HG02852 (cell line): ENCODE data around the gene BAAT.

Experiments used
- ATAC-seq: cut with Tn5 transposase; IDR thresholded peaks from one replicate; pipeline ENCODE4 v1.9.1; 2021; ENCODE audit warnings: mild to moderate bottlenecking, moderate library complexity; ENCODE audit not compliant: unreplicated experiment

BAAT gene

GRCh38 chr9:101398930-101399642 is 14.3 kb upstream of the BAAT start:
- peak; percentile 9 for ATAC-seq

GRCh38 chr9:101398068-101398929 is 13.5 kb upstream of the BAAT start, which contains the start of the genes MRPL50 and ZNF189:
MRPL50 (minus strand) TSS chr9:101398618; CDS start chr9:101398592, 26 bp downstream.
ZNF189 (plus strand) TSS chr9:101398851; CDS start chr9:101399157, 306 bp downstream.
- peak; percentile 97 for ATAC-seq

- no peak for ATAC-seq
Observed at GRCh38 chr9:101397746-101398067, 12.9 kb upstream of the BAAT start.

- no peak for ATAC-seq
Observed at GRCh38 chr9:101394687-101395086, 9.9 kb upstream of the BAAT start.

GRCh38 chr9:101393135-101393534 is 8.3 kb upstream of the BAAT start:
- no peak for ATAC-seq

GRCh38 chr9:101388507-101388993 is 3.7 kb upstream of the BAAT start:
- no peak for ATAC-seq

- no peak for ATAC-seq
Observed at GRCh38 chr9:101387871-101388506, 3.2 kb upstream of the BAAT start.

GRCh38 chr9:101383361-101383760 is 1.4 kb downstream of the BAAT start:
- no peak for ATAC-seq

- no peak for ATAC-seq
Observed at GRCh38 chr9:101381833-101382342, 2.9 kb downstream of the BAAT start.

GRCh38 chr9:101381118-101381517 is 3.7 kb downstream of the BAAT start:
- ATAC-seq = no peak

- ATAC-seq = no peak
Observed at GRCh38 chr9:101380295-101380694, 4.5 kb downstream of the BAAT start.

GRCh38 chr9:101376111-101376848 is 8.5 kb downstream of the BAAT start:
- no peak for ATAC-seq

- ATAC-seq = no peak
Observed at GRCh38 chr9:101375546-101375945, 9.3 kb downstream of the BAAT start.

GRCh38 chr9:101372327-101373118 is 12.3 kb downstream of the BAAT start:
- ATAC-seq = no peak

- no peak for ATAC-seq
Observed at GRCh38 chr9:101371813-101372212, 13.0 kb downstream of the BAAT start.

GRCh38 chr9:101369884-101370531 is 14.8 kb downstream of the BAAT start:
- ATAC-seq = no peak

GRCh38 chr9:101369286-101369685 is 15.5 kb downstream of the BAAT start:
- ATAC-seq = no peak

- ATAC-seq = no peak
Observed at GRCh38 chr9:101367323-101367722, 17.5 kb downstream of the BAAT start.

- ATAC-seq = no peak
Observed at GRCh38 chr9:101366038-101366756, 18.6 kb downstream of the BAAT start.
